GM19023 (cell line): Measurements from ENCODE around the gene TLE6.
A peak's percentile ranks its signal among the peaks of the same experiment; 100 is the strongest.
"Not testable (repeated sequence)": the region's sequence is repeated elsewhere in the genome, so short reads cannot be mapped to it uniquely, and the experiment has no call there.

Experiments
- ATAC-seq: cut with Tn5 transposase; IDR thresholded peaks from one replicate; pipeline ENCODE4 v1.9.1; 2021; ENCODE audit warnings: mild to moderate bottlenecking, moderate library complexity; ENCODE audit not compliant: unreplicated experiment

Gene TLE6

GRCh38 chr19:3027292-3027691 is 49.9 kb downstream of the TLE6 start:
- ATAC-seq = no peak

- no peak for ATAC-seq
Observed at GRCh38 chr19:3027981-3028304, 50.6 kb downstream of the TLE6 start.

- ATAC-seq = no peak
Observed at GRCh38 chr19:3028305-3029064, 51.1 kb downstream of the TLE6 start.

GRCh38 chr19:3029065-3029923 is 51.9 kb downstream of the TLE6 start, which contains the start of gene TLE2:
TLE2 (minus strand) TSS chr19:3029280; CDS start chr19:3028904, 376 bp downstream.
- no peak for ATAC-seq

- no peak for ATAC-seq
Observed at GRCh38 chr19:3031607-3031867, 54.2 kb downstream of the TLE6 start.

- ATAC-seq = no peak
Observed at GRCh38 chr19:3033595-3034405, 56.4 kb downstream of the TLE6 start.

- ATAC-seq = no peak
Observed at GRCh38 chr19:3034406-3034655, 57.0 kb downstream of the TLE6 start.

- ATAC-seq = no peak
Observed at GRCh38 chr19:3034656-3035541, 57.5 kb downstream of the TLE6 start.

- ATAC-seq = peak; percentile 90
Observed at GRCh38 chr19:3035542-3036118, 58.3 kb downstream of the TLE6 start.

GRCh38 chr19:3036119-3036976 is 59.0 kb downstream of the TLE6 start:
- peak; percentile 48 for ATAC-seq

- not testable (repeated sequence) for ATAC-seq
Observed at GRCh38 chr19:3036977-3037544, 59.7 kb downstream of the TLE6 start.

- no peak for ATAC-seq
Observed at GRCh38 chr19:3038214-3038613, 60.9 kb downstream of the TLE6 start.

GRCh38 chr19:3039125-3039524 is 61.8 kb downstream of the TLE6 start:
- no peak for ATAC-seq

- no peak for ATAC-seq
Observed at GRCh38 chr19:3039641-3040077, 62.3 kb downstream of the TLE6 start.

- ATAC-seq = no peak
Observed at GRCh38 chr19:3041327-3041726, 64.0 kb downstream of the TLE6 start.

- ATAC-seq = no peak
Observed at GRCh38 chr19:3041761-3042620, 64.6 kb downstream of the TLE6 start.

GRCh38 chr19:3042621-3043267 is 65.4 kb downstream of the TLE6 start:
- no peak for ATAC-seq
